VCaP (cell line): ENCODE data around the gene CRISP1.
A peak's percentile ranks its signal among the peaks of the same experiment; 100 is the strongest.
"Not testable (repeated sequence)": the region's sequence is repeated elsewhere in the genome, so short reads cannot be mapped to it uniquely, and the experiment has no call there.

Source experiments
- H3K27ac ChIP-seq: fragments of 450-650 bp; 2 replicates; pipeline ENCODE4 v1.5.1; 2017
- CTCF ChIP-seq: fragments of 450-650 bp; conservative IDR thresholded peaks from 2 replicates; pipeline ENCODE4 v1.5.1; 2017; ENCODE audit warnings: mild to moderate bottlenecking, moderate library complexity

CRISP1 gene

GRCh38 chr6:49905296-49905695 lies 39.0 kb upstream of the CRISP1 start:
- no peak for TF ChIP-seq CTCF
- H3K27ac ChIP-seq = peak overlapping the region; percentile 85

GRCh38 chr6:49902856-49903255 lies 36.5 kb upstream of the CRISP1 start:
- H3K27ac ChIP-seq = peak overlapping the region; percentile 85; the same call in 1 of the 2 replicates
- no peak for TF ChIP-seq CTCF

- no peak overlapping the region for H3K27ac ChIP-seq
- TF ChIP-seq CTCF = no peak
Observed at GRCh38 chr6:49898904-49899566, 32.7 kb upstream of the CRISP1 start.

- not testable (repeated sequence) for H3K27ac ChIP-seq
Observed at GRCh38 chr6:49895553-49895952, 29.2 kb upstream of the CRISP1 start.

GRCh38 chr6:49892280-49892679 lies 25.9 kb upstream of the CRISP1 start:
- TF ChIP-seq CTCF = no peak
- H3K27ac ChIP-seq = no peak overlapping the region

- no peak for TF ChIP-seq CTCF
- H3K27ac ChIP-seq = peak overlapping the region; percentile 8; the same call in 1 of the 2 replicates
Observed at GRCh38 chr6:49890988-49891387, 24.7 kb upstream of the CRISP1 start.

GRCh38 chr6:49888742-49889431 lies 22.6 kb upstream of the CRISP1 start:
- no peak for TF ChIP-seq CTCF
- H3K27ac ChIP-seq = no peak overlapping the region

GRCh38 chr6:49868951-49869529 lies 2.7 kb upstream of the CRISP1 start:
- no peak overlapping the region for H3K27ac ChIP-seq
- TF ChIP-seq CTCF = no peak
